ENCODE results near the gene HLTF. TPM values are rescaled to one million over a fixed set of nuclear protein-coding genes. Genes with fewer than 3 reads are reported as not detected.

HLTF gene
- total RNA-seq, 1 experiment from 2014 or later, result 62.5 TPM

- DNase-seq (ENCODE audit: low read depth), result no peak
Measured at GRCh38 chr3:149020196-149020838, 66.0 kb downstream of the HLTF start.

- no peak for DNase-seq (ENCODE audit: low read depth)
Measured at GRCh38 chr3:149019580-149019979, 66.8 kb downstream of the HLTF start.

GRCh38 chr3:149018247-149018646 is 68.1 kb downstream of the HLTF start:
- no peak for DNase-seq (ENCODE audit: low read depth)

DNA sequence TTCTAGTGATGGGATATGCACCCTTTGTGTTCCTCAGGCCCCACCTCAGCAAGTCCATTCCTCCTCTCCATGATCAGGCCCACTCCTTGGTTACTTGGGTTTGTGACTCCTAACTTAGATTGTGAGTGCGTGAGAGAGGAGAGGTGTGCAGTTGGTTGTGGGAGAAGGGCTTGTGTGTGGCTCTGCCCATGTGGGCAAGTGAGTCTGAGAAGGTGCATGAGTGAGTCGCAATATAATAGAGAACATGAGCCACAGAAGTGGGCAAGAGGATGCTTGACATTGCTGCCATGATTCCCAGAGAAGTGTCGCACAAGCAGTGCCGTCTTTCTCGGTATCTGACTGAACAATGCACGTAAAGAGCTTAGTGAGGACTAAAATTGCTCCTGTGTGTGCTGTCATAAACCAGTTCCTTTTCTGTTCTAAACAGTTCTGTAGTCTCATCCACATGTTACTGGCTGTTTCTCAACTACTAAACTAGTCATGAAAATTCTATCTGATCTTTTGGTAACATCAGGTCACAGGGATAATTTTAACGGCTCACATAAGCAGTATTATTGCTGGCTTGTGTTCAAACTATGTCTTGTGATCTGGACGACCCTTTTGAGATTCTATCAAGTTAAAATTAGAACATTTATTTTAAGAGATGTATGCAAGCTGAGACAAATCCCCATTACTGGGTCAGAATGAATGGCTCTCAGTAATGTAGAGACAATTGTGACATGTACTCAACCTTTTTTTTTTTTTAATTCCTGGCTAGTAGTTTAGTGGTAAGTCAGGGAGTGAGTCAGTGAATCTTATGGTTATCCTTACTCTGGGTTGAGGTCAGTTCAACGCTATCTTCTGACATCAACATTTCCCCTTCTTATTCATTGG is 69.4 kb downstream of the HLTF start:
- peak; percentile 96 for DNase-seq (ENCODE audit: low read depth)

DNA sequence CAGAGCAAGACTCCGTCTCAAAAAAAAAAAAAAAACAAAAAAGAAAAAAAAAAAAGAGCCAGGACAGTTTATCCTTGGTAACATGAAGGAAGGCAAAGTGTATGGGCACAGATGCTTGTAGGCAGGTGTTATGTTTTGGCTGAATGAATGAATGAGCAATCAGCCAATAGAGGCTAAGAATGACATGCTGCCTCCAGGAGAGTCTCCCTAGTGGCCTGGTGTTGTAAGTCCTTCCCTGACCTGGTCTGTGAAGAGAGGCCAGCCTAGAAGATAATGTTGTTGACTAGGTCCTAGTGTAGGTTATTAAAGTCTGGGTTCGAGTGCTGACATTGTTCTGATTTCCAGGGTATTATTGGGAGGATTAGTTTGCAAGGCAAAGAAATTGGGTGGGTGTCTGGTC is 70.1 kb downstream of the HLTF start:
- no peak for DNase-seq (ENCODE audit: low read depth)

GRCh38 chr3:149015393-149015792 is 70.9 kb downstream of the HLTF start:
- no peak for DNase-seq (ENCODE audit: low read depth)

- no peak for DNase-seq (ENCODE audit: low read depth)
Measured at GRCh38 chr3:149013726-149014125, 72.6 kb downstream of the HLTF start.

- no peak for DNase-seq (ENCODE audit: low read depth)
Measured at GRCh38 chr3:149011676-149012075, 74.7 kb downstream of the HLTF start.

GRCh38 chr3:149010966-149011365 is 75.4 kb downstream of the HLTF start:
- no peak for DNase-seq (ENCODE audit: low read depth)

DNA sequence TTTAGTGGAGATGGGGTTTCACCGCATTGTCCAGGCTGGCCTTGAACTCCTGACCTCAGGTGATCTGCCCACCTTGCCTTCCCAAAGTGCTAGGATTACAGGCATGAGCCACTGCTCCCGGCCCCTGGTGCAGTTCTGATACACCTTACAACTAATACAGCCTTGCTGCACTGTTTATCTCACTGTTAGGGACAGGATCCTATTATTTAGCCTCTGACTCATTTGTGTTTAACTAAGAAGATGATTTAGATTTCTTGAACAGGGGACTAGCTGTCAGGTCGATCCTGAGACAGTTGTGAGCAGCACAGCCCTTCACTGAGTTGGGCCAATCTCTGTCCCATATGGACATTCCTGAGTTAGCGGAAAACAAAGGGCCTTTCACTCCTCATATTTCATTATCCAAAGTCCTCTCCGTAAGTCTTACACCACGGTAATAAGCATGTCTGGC is 75.8 kb downstream of the HLTF start:
- DNase-seq (ENCODE audit: low read depth), result peak; percentile 36

DNA sequence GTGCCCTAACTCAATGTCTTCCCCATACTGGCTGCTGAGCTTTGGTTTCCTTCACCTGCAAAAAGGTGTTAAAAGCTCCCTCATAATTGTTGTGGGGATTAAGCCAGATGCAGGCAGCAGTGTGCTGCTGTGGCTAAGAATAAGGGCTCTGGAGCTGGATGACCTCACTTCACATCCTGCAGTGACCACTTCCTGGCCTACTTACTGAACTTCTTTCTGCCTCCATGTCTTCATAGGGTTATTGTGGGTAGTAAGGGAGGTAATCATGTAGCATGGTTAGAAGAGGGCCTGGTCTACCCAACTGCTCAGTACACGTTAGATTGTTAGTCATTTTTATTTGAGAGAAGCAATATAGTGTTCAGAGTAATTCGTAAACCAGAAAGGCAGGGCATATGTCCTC is 76.6 kb downstream of the HLTF start:
- peak; percentile 87 for DNase-seq (ENCODE audit: low read depth)

DNA sequence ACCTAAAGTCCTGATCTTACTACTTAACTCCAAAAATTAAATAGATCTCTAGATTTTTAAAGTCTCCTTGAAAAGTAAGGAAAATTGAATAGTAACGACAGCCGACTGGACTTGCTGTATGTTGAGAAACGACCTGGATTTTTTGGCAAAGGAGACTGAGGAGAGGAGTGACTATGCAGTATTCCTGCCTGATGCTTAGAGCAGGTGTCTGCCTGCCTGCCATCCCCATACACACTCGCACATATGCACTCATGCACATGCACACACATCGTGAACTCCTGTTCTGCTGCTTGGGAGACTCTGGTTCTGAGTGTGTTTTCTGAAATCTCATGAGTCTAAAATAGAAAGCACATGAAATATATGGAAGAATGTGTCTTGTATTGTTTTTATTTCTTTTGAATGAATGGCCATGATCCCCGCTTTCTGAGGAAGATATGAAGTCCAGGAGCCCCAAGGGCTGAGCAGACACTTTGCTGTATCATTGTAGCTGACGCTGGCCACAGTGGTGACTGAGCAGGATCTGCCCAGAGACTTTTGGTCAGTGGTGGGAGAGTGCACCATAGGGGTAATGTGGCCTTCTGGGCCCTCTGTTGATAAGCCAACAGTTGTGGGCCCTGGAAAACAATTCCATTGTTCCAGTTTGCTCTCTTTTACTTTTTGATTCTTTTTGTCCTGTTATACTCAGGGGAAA is 78.6 kb downstream of the HLTF start:
- DNase-seq (ENCODE audit: low read depth), result no peak

DNA sequence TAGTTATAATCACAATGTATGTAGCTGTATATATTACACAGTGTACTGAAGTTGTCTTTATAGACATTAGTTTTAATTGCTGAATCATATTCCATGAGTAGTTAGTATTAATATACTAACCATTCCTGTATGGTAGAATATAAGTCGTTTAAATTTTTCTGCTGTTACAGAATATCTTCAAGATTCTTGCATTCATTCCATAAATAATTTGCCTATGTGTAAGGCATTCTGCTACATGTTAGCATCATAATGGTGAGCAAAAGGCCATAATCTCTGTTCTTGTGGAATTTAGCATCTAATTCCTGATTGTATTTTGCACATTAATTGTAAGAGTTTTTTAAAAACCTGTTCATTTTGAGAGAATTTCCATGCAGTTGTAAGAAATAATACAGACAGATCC is 80.9 kb downstream of the HLTF start:
- no peak for DNase-seq (ENCODE audit: low read depth)

GRCh38 chr3:149004622-149005021 is 81.7 kb downstream of the HLTF start:
- no peak for DNase-seq (ENCODE audit: low read depth)

- DNase-seq (ENCODE audit: low read depth), result no peak
Measured at GRCh38 chr3:149003653-149004305, 82.6 kb downstream of the HLTF start.

- DNase-seq (ENCODE audit: low read depth), result no peak
Measured at GRCh38 chr3:149001727-149002126, 84.6 kb downstream of the HLTF start.

DNA sequence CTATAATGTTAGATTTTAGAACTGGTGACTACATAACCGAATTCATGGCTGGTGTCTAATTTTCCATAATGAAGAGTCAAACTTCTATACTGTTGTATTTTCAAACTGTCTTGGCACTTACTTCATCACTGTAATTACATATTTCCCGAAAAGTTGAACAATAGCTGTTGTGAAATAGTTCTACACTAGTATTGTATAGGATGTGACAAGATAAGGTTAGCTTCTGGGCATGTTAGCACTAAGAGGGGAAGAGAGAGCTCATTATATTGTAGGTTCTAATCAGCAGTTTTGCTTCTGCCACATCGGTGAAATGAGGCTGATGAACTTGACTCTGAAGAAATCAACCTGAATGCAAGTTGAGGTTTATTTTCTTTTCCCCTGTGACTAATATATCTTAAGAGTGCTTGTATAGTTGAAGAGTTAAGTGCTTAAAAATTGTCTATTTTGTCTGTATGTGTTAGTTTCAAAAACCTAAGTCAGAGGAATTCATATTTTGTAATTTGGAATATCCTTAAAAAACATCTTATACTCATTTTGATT is 86.1 kb downstream of the HLTF start:
- no peak for DNase-seq (ENCODE audit: low read depth)

DNA sequence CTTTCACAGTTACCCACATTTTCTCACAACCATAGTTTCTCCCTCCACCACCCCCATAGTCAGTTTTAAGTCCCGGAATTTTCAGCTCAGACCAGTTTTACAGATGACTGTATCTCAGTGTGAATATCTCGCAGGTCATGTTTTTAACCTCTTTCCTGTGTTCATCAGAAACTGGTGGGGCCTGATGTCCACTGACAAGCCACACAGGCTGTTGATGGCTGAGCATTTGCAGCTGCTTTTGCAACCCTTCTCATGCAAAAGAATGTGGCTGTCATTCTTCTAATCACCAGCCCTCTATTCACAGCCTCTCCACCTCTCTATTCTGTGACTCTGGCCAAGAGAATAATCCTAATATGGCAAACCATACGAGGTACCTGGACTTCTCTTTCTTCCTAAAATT is 86.5 kb downstream of the HLTF start:
- DNase-seq (ENCODE audit: low read depth), result no peak

- no peak for DNase-seq (ENCODE audit: low read depth)
Measured at GRCh38 chr3:148998715-148999423, 87.5 kb downstream of the HLTF start.

GRCh38 chr3:148998297-148998696 is 88.0 kb downstream of the HLTF start:
- no peak for DNase-seq (ENCODE audit: low read depth)

DNA sequence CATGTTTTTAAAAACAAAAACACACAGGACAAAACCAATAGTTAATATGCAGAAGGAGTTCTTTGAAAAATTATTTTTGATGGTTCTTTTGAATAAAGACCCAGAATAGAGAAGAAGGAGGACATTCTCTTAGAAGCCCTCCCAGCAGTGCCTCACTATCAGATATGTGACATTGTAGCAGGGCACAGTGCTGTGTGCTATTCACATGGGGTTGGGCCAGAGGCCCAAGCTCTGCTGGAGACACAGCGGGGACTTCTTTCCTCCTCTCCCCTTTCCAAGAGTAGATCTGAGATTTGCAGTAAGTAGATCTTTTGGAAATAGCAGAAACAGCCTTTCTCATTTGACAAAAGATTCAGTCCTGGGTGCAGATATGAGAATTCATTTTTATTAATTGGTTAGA is 88.7 kb downstream of the HLTF start:
- DNase-seq (ENCODE audit: low read depth), result no peak
